GM20431 (cell line): ENCODE results near the gene MRPL3.

Experiments
- in situ Hi-C: fragments of 300-500 bp; cut with MseI, MboI; formaldehyde crosslinking; loops from one replicate; pipeline ENCODE4 v1.15.0; 2020; ENCODE audit warnings: low sequenced_read_pairs; ENCODE audit not compliant: unreplicated experiment

MRPL3 gene

GRCh38 chr3:131431754-131432153, 71.0 kb downstream of the MRPL3 start:
- in situ Hi-C loops = no loop called here

- in situ Hi-C loops = no loop called here
Observed at GRCh38 chr3:131427226-131427625, 75.5 kb downstream of the MRPL3 start.

GRCh38 chr3:131421957-131422498, 80.7 kb downstream of the MRPL3 start:
- in situ Hi-C loops = no loop called here

GRCh38 chr3:131421301-131421700, 81.5 kb downstream of the MRPL3 start:
- in situ Hi-C loops = no loop called here

GRCh38 chr3:131417751-131418150, 85.0 kb downstream of the MRPL3 start:
- in situ Hi-C loops = no loop called here
